Measurements from ENCODE around the gene LAMTOR3.

Gene LAMTOR3

DNA sequence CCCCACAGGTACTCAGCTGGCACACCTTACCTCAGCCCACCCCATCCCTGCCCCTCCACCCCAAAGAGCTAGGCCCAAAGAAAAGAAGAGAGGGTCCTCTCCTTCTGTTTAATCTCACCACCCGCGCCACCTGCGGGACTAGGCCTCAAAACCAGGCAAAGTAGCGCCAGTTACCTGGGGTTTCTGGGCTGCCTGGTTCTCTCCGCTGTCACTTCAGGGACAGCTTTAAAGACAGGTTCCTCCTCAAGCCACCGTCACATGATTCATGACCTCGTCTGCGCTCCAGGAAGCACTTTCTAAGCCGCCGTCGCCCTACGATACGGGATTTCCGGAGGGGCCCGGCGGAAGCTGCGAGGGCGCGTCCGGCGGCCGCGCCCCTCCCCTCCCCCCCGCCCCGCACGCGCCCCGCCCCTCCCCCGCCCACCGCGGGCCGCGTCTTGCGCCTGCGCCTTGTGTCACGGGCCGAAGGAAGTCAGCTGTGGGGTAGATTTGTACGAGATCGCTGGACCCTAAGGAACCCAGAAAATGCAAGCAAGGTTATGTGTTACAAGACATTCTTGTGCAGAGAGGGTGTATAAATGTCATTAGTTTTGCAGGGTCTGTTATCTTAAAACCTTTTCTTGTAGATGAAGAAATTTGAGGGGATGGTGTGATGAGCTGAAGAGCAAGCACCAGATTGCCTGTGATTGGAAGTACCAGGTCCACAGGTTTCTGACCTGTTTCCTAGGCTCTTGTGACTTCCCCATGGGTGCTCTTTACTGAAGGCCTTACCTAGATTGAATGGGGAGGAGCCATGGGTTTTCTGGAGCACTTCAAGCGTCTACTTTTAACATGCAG, at the start of gene LAMTOR3:
LAMTOR3 (minus strand) TSS at position 267 of the 837 bp plus-strand sequence. CDS start 464 bp downstream, outside the sequence.
- peak; percentile 81 to 85 for DNase-seq (ENCODE audit: low read depth in 2 of 2)

- DNase-seq (ENCODE audit: low read depth in 2 of 2), result no peak
Observed at GRCh38 chr4:99938243-99938753, 44.1 kb upstream of the LAMTOR3 start.

DNA sequence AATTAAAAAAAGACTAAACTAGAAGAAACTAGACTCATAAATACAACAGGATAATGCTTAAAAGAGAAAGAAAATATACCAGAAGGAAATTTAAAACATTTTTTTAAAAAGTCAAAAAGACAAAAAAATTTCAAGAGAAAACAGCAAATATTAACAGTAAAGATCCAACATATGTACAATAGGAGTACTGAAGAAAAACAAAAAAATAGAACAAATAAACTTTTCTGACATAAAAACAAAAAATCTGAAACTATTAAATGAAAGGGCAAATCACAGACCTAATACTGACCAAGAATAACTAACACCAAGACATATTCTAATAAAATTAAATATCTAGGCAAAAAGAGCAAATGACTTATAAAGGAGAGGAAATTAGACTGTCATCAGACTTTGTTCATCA, 40.7 kb upstream of the LAMTOR3 start:
- DNase-seq (ENCODE audit: low read depth in 2 of 2), result no peak

- no peak for DNase-seq (ENCODE audit: low read depth in 2 of 2)
Observed at GRCh38 chr4:99927566-99927965, 33.3 kb upstream of the LAMTOR3 start.

- DNase-seq (ENCODE audit: low read depth in 2 of 2), result no peak
Observed at GRCh38 chr4:99921174-99921573, 26.9 kb upstream of the LAMTOR3 start.

- DNase-seq (ENCODE audit: low read depth in 2 of 2), result no peak
Observed at GRCh38 chr4:99918656-99919055, 24.4 kb upstream of the LAMTOR3 start.

- no peak for DNase-seq (ENCODE audit: low read depth in 2 of 2)
Observed at GRCh38 chr4:99917575-99917974, 23.3 kb upstream of the LAMTOR3 start.

GRCh38 chr4:99915449-99915848, 21.2 kb upstream of the LAMTOR3 start:
- no peak for DNase-seq (ENCODE audit: low read depth in 2 of 2)

GRCh38 chr4:99894998-99895397, 771 bp upstream of the LAMTOR3 start:
- DNase-seq (ENCODE audit: low read depth in 2 of 2), result no peak

DNA sequence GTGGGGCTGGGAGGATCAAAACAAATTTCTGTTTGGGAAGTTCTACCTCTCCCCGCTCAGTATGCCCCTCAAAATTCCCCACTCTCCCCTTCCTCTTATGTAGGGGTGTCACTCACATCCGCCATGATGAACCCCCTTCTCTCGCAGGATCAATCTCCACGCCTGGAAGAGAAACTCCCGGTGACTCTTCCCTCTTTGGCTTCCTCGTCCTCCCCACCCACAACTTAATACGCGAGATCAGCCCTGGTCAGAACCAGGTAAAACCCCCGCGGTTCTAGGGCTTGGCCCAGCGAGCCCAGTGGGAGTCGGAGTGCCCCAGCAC, 427 bp downstream of the LAMTOR3 start:
- DNase-seq (ENCODE audit: low read depth in 2 of 2), result no peak

- no peak for DNase-seq (ENCODE audit: low read depth in 2 of 2)
Observed at GRCh38 chr4:99893029-99893428, 1.2 kb downstream of the LAMTOR3 start.

DNA sequence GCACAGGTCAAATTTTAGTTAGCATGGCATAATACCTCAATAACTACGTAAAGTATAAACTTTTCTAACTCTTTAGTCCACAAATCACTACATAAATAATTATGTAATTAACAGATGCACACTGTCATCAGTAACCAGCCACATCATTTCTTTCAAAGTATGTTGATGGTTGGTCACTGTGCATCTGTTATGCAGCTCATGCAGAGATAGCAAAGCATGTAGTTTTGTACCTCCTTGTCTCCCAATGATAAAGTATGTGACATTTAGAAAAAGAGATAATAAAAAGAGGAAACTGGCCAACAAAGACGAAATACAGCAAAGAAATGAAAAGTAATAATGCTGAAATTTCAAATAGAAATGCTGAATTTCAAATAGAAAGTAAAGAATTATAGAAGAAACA, 2.9 kb downstream of the LAMTOR3 start:
- no peak for DNase-seq (ENCODE audit: low read depth in 2 of 2)

DNA sequence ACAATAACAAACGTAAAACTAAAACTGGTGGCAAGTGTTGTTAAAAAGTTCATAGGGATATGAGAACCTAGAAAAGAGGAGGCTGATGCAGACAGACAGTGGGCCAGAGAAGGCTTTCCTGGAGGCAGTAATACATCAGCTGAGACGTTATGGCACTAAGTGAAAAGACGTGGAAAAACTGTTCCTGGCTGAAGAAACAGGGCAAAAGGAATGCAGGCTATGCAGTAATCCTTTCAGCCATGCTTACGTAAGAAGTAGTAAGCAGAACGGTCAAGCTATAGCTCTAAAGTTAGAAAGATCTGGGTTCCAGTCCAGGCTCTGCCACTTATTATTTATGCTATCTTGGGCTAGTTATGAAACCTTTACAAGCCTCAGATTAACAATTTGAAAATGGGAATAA, 6.4 kb downstream of the LAMTOR3 start:
- DNase-seq (ENCODE audit: low read depth in 2 of 2), result no peak

- no peak for DNase-seq (ENCODE audit: low read depth in 2 of 2)
Observed at GRCh38 chr4:99886146-99886545, 8.1 kb downstream of the LAMTOR3 start.

GRCh38 chr4:99885687-99886086, 8.5 kb downstream of the LAMTOR3 start:
- no peak for DNase-seq (ENCODE audit: low read depth in 2 of 2)

DNA sequence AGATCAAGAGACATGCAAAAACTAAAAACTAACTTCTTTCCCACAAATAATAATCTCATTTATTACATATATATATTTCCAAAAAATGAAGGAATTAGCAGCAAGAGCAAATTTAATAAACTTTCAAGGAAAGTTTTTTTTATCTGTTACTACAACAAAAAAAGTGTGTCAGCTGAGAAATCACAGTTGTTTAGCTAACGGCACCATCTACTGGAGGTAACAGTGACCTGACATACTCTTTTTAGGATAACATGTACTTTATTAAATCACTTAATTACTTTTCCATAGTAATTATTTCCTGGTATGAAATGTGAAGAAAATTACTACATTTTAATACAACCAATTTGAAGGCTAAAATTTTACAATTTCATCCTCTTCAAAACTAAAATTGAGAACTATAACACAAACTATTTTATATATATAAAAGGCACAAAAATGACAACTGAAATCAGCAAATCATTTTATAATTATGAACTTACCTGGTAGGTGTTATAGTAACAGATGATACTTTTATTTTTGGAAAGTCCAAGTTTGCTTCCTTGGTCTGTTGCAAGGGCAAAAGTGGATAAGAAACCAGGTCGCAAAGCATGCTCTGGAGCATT, 9.1 kb downstream of the LAMTOR3 start:
- no peak for DNase-seq (ENCODE audit: low read depth in 2 of 2)

DNA sequence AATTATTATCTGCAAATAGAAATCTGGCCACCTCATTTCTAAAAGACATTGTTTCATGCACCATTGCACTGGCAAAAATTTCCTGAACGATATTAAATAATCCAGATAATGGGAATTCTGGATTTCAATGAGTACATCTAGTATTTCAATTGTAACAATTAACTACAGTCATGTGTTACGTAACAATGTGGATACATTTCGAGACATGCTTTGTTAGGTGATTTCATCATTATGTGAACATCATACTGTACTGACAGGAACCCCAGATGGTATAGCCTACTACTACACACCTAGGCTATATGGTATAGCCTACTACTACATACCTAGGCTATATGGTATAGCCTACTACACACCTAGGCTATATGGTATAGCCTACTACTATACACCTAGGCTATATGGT, 14.8 kb downstream of the LAMTOR3 start:
- no peak for DNase-seq (ENCODE audit: low read depth in 2 of 2)

DNA sequence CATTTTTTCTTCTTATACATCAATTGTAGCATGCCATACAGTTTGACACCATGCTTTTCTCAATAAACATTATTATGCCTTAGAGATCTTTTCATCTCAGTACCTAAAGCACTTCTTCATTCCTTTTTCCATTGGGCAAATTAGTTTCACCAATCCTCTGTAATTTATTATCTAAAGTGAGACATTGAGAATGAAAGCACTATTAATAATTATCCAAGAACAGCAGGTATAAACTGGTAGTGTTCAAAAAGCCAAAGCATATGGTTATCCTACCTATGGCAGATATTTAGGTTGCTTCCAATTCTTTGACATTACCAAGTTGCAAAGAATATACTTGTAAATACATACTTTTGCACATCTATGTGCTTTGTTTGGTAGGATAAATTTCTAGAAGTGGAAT, 15.6 kb downstream of the LAMTOR3 start:
- no peak for DNase-seq (ENCODE audit: low read depth in 2 of 2)

GRCh38 chr4:99876946-99877345, 17.3 kb downstream of the LAMTOR3 start:
- no peak for DNase-seq (ENCODE audit: low read depth in 2 of 2)

DNA sequence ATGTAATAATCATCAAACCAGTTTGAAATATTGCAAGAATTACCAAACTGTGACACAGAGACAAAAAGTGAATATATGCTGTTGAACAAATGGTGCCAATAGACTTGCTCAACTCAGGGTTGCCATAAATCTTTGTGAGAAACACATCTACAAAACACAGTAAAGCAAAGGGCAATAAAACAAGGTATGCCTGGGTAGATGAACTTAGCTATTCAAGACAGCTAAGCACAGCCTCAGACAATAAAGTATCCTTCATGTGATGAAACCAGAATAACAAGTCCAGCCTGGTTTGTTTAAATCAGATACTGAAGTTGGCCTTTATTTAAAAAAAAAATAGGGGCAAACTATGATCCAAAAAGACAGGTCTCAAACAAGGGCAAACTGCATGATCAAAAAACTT, 19.2 kb downstream of the LAMTOR3 start:
- DNase-seq (ENCODE audit: low read depth in 2 of 2), result no peak

DNA sequence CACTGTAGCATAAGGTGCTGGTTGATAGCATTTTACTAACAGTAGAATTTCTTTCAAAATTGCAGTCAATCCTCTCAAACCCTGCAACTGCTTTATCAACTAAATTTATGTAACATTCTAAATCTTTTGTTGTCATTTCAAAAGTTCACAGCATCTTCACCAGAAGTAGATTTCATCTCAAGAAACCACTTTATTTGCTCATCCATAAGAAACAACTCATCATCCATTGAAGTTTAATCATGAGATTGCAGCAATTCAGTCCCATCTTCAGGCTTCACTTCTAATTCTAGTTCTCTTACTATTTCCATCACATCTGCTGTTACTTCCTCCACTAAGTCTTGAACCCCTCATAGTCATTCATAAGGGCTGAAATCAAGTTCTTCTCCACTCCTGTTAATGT, 21.7 kb downstream of the LAMTOR3 start:
- DNase-seq (ENCODE audit: low read depth in 2 of 2), result no peak

DNA sequence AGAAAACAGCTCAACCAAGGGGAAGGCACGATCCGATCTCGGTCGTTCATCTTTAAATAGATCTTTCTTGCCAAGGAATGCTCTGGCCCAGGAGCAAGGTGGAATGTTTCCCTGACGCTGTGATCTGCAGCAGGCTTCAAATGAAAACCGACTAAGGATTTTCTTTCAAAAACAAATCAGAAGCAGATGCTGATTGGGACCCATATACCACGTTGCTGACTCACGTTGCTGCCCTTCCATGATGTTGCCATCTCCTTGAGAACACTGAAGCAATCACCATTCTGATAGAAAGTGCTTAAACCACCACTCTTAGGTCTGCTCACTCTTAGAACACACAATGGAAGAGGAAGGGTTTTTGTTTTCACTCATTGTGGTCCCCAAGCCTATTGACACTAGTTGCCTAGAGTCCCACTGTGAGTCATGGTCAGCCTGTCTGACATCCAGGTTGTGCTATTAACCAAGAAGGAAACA, 26.1 kb downstream of the LAMTOR3 start:
- DNase-seq (ENCODE audit: low read depth in 2 of 2), result no peak

- no peak for DNase-seq (ENCODE audit: low read depth in 2 of 2)
Observed at GRCh38 chr4:99863804-99864203, 30.4 kb downstream of the LAMTOR3 start.

Data from stimulated activated CD8-positive, alpha-beta memory T cell treated with anti-CD3 and anti-CD28 coated beads, Interleukin-7, amount 100 ng/mL, for 4 hours (primary cell).